Heart right ventricle (tissue), 16 donors: Measurements from ENCODE around the gene P2RY1. TPM values are rescaled to one million over a fixed set of nuclear protein-coding genes. Genes with fewer than 3 reads are reported as not detected.

ENCODE experiments used
- ATAC-seq, 8 donors: fragments of 200-7000 bp; cut with Tn5 transposase; one replicate each; pipeline ENCODE4 v1.9.1; 2020; ENCODE audit warnings: mild to moderate bottlenecking in 8 of 8, moderate library complexity in 8 of 8, moderate number of reproducible peaks in 1 of 8
- DNase-seq, 2 donors: peaks; one replicate each; pipeline ENCODE4 v3.0.0-alpha.2; 2020
- H3K27ac ChIP-seq, 10 donors: fragments of 200-600 bp; sonication (generic) in 2 of 10; one replicate each; pipeline versions ENCODE4 v1.5.0 to v1.8.0; 2020 to 2022; ENCODE audit warnings: mild to moderate bottlenecking in 3 of 10
- H3K27me3 ChIP-seq, 7 donors: fragments of 200-600 bp; one replicate each; pipeline ENCODE4 v1.8.0; 2021 to 2022; ENCODE audit warnings: mild to moderate bottlenecking in 2 of 7
- H3K36me3 ChIP-seq, 9 donors: fragments of 200-600 bp; sonication (generic) in 1 of 9; one replicate each; pipeline versions ENCODE4 v1.5.0 to v1.8.0; 2020 to 2022; ENCODE audit warnings: mild to moderate bottlenecking in 2 of 9
- H3K4me1 ChIP-seq, 9 donors: fragments of 200-600 bp; sonication (generic) in 1 of 9; one replicate each; pipeline versions ENCODE4 v1.5.0 to v1.8.0; 2020 to 2022; ENCODE audit warnings: mild to moderate bottlenecking in 4 of 9
- H3K4me3 ChIP-seq, 10 donors: fragments of 200-600 bp; sonication (generic) in 2 of 10; one replicate each; pipeline versions ENCODE4 v1.5.0 to v1.8.0; 2020 to 2022; ENCODE audit warnings: mild to moderate bottlenecking in 7 of 10, moderate library complexity in 2 of 10
- H3K9me3 ChIP-seq, 11 donors: fragments of 200-600 bp in 10 of 11; sonication (generic) in 2 of 11; one replicate each; pipeline versions ENCODE4 v1.5.0 to v1.8.0; 2013 to 2022; ENCODE audit warnings: mild to moderate bottlenecking in 2 of 11, control low read depth in 1 of 11, moderate library complexity in 1 of 11
- WGBS, 2 donors: extraction: QIAGEN DNeasy Blood & Tissue Kit; methylation state at CpG; one replicate each; pipeline ENCODE4 v1.1.7; 2013; ENCODE audit warnings: inconsistent platforms in 1 of 2; 5-methylcytosine and 5-hydroxymethylcytosine counted together
- intact Hi-C, 10 donors: fragments of 100-400 bp; cut with DNase I; formaldehyde crosslinking; loops; one replicate each; pipeline versions ENCODE4 v1.11.1 to v1.14.2; 2022
- polyA plus RNA-seq, 2 donors: library from polyadenylated mRNA; stranded (reverse); fragments of 200-250 nt; gene quantifications; one replicate each; pipeline ENCODE4 v1.2.3, GENCODE V29; 2013
- total RNA-seq, 10 donors: library from RNA; stranded (reverse); fragmentation: NEBNext Ultra II Directional in 3 of 10; extraction: Animal tissue kit (Norgen Biotek cat#: 25700) in 3 of 10; gene quantifications; one replicate each; pipeline versions ENCODE4 v1.2.1 to v1.2.4, GENCODE V29; 2021 to 2023
- TF ChIP-seq, protein P1 (sequence below), 9 donors: fragments of 200-600 bp; sonication (generic) in 2 of 9; IDR thresholded peaks; one replicate each; pipeline versions ENCODE4 v1.5.0 to v1.8.0; 2021 to 2022; ENCODE audit warnings: antibody characterized with exemption in 9 of 9, mild to moderate bottlenecking in 5 of 9, moderate library complexity in 1 of 9
- donor health status: Arrhythmogenic right ventricular cardiomyopathy.
- donor health status: ischemic (EF 13 %, LVEDD 7.1; RV severe dilation, severe dysfunction).
- donor health status: healthy with polysubstance abuse.
- donor health status: DM: no; HTN: yes; CAD: no.
- donor health status: DM: no; HTN: no; CAD: no.
- donor health status: ischemic (EF 25% LVEDD 6.9; RV normal size, moderate dysfunction).
- donor health status: ischemic (EF 25% LVEDD 5.7; RV mildly dilated, moderate dysfunction).
- donor health status: healthy.
- donor health status: DM: yes; HTN: yes; CAD: no.
- donor health status: Ischemic cardiomyopathy.
- donor health status: ischemic (EF 35%, LVEDD 5.7; RV mildly dilated, moderate dysfunction).
- donor health status: nonischemic (EF 11% LVEDD 7.7; RV severe dilation, severe dysfunction).
- donor health status: DM: yes; HTN: yes; CAD: no.
- donor health status: PGD.
- donor health status: ischemic (EF 29% LVEDD 5.4; RV normal size, mild dysfunction).
- donor health status: nonischemic (EF 23%, LVEDD 6.1; RV moderate dilation, normal function).

P2RY1 gene
- total and polyA plus RNA-seq, 12 donors = 0.72 to 7.5 (median 4.3) TPM

DNA sequence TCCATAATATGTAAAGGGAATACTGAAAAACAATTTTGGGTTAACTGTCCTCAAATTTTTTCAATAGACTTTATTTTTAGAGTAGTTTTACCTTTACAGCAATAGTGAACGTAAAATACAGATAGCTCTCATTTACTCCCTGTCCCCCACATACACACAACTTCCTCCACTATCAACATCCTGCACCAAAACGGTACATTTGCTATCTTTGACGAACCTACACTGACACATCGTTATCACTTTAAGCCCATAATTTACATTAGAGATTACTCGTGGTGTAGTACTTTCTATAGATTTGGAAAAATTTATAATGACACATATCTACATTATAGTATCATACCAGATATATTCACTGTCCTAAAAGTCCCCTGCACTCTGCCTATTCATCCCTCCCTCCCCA, 16.9 kb upstream of the P2RY1 start:
- TF ChIP-seq, protein P1, sequence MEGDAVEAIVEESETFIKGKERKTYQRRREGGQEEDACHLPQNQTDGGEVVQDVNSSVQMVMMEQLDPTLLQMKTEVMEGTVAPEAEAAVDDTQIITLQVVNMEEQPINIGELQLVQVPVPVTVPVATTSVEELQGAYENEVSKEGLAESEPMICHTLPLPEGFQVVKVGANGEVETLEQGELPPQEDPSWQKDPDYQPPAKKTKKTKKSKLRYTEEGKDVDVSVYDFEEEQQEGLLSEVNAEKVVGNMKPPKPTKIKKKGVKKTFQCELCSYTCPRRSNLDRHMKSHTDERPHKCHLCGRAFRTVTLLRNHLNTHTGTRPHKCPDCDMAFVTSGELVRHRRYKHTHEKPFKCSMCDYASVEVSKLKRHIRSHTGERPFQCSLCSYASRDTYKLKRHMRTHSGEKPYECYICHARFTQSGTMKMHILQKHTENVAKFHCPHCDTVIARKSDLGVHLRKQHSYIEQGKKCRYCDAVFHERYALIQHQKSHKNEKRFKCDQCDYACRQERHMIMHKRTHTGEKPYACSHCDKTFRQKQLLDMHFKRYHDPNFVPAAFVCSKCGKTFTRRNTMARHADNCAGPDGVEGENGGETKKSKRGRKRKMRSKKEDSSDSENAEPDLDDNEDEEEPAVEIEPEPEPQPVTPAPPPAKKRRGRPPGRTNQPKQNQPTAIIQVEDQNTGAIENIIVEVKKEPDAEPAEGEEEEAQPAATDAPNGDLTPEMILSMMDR (IDR thresholded peaks at IDR 0.05) = no peak
- Histone ChIP-seq H3K36me3 (no peaks in the 10 kb centered on the region), H3K9me3 (no peaks in the 10 kb centered on the region), H3K4me3 (no peak overlapping the region), H3K27me3 (no peaks in the 10 kb centered on the region), H3K27ac (no peak overlapping the region), H3K4me1 (no peaks in the 10 kb centered on the region)
- intact Hi-C loops = no loop called here
- ATAC-seq = no peak
- 54 to 62% methylated on average over 5 of the region's 5 CpGs for WGBS, 2 donors
- no peak for DNase-seq

DNA sequence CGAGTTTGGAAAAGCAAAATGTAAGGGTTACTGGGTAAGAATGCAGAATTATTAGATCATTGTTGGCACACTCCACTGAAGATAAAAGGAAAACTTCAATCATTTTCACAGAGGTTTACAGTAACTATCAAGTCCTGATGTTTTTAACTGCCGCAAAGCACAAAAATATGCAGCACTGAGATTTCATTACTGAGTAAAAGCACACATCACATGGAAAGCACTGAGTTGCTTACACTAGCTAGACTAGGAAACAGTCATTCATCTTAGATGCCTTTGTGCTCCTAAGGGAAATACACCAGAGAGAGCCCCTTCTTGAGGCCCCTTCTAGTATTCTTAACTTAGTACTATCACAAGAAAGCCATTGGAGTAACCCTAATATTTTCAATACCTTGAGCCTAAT, 11.8 kb upstream of the P2RY1 start:
- no peak for ATAC-seq
- Histone ChIP-seq H3K9me3 (no peaks in the 10 kb centered on the region), H3K4me3 (no peak overlapping the region), H3K27ac (no peak overlapping the region), H3K4me1 (peaks cover 0 to 16% (median 0%) of the 10 kb centered on the region in 9 donors), H3K27me3 (no peaks in the 10 kb centered on the region), H3K36me3 (no peaks in the 10 kb centered on the region)
- 58 to 73% methylated on average over 2 of the region's 2 CpGs for WGBS, 2 donors
- intact Hi-C loops = no loop called here
- no peak for DNase-seq
- TF ChIP-seq, protein P1 (IDR thresholded peaks at IDR 0.05) = no peak

DNA sequence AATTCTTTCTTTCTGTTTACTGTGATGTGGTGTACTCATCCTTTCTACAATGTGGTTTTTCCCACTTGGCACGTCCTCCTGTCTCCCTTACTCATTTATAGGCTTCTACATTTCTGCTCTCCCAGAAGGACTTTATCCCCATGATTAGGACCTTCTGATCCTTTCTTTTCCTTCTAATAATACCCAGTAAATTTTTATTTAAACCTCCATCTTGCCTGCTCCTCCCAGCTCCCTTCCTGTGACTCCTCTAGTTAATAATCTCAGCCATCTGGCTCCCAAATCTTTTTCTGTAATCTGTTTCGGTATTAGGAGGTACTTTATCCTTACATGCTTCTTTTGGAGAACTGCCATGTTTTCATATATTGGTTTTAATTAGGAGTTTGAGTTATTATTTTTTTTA, 11.2 kb upstream of the P2RY1 start:
- Histone ChIP-seq H3K27ac (no peak overlapping the region), H3K27me3 (no peaks in the 10 kb centered on the region), H3K4me3 (no peak overlapping the region), H3K36me3 (no peaks in the 10 kb centered on the region), H3K4me1 (peaks cover 0 to 16% (median 0%) of the 10 kb centered on the region in 9 donors), H3K9me3 (no peaks in the 10 kb centered on the region)
- no peak for DNase-seq
- no peak for ATAC-seq
- TF ChIP-seq, protein P1 (IDR thresholded peaks at IDR 0.05) = no peak
- intact Hi-C loops = no loop called here
- WGBS, 2 donors = 64 to 74% methylated on average over 2 of the region's 2 CpGs

DNA sequence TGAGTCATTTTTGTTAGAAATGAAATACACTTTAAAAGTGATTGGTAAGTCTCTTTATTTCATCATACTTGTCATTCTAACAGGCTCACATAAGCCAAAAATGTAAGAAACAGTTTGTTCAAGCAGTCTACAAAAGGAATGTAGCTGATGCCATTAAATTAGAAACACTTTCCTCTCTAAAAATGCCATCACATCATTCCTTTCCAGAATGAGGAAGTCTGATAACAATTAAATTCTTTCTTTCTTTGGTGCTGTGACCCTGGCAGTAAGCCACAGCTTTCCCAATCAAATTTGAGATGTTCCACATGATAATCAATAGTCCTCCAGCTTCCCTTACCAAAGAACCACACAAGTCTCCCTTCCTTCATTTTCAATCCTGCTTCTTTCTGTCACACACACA, 9.4 kb upstream of the P2RY1 start:
- DNase-seq (no peak), ATAC-seq (no peak)
- Histone ChIP-seq H3K4me3 (no peak overlapping the region), H3K27ac (no peak overlapping the region), H3K9me3 (no peaks in the 10 kb centered on the region), H3K36me3 (no peaks in the 10 kb centered on the region), H3K4me1 (peaks cover 0 to 16% (median 0%) of the 10 kb centered on the region in 9 donors), H3K27me3 (no peaks in the 10 kb centered on the region)
- TF ChIP-seq, protein P1 (IDR thresholded peaks at IDR 0.05) = no peak
- intact Hi-C loops = no loop called here

DNA sequence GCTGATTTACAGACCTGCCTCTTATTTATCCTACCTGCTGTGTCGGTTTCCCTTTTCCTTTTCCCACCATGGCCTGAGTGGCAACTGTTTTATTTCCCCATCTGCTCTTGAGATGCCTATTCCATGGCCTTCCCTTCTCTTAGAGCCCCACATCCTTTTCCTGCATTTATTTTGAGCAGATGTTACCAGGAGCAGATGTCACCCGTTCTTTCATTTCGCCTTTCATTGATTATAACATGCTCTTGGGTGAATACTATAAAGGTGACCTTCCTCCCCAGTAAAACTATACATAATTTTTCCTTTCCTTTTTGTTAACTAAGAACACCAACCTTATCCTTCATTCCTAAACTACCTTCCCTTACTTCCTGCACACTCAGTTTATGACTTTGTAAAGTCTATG, 8.5 kb upstream of the P2RY1 start:
- TF ChIP-seq, protein P1 (IDR thresholded peaks at IDR 0.05) = no peak
- Histone ChIP-seq H3K36me3 (no peaks in the 10 kb centered on the region), H3K27me3 (no peaks in the 10 kb centered on the region), H3K4me3 (no peak overlapping the region), H3K4me1 (peaks cover 0 to 16% (median 0%) of the 10 kb centered on the region in 9 donors), H3K27ac (no peak overlapping the region), H3K9me3 (no peaks in the 10 kb centered on the region)
- no peak for DNase-seq
- 78 to 81% methylated on average over 3 of the region's 3 CpGs for WGBS, 2 donors
- intact Hi-C loops = no loop called here
- no peak for ATAC-seq
